H1 (cell line): Measurements from ENCODE around the gene BLOC1S4. TPM values are rescaled to one million over a fixed set of nuclear protein-coding genes. Genes with fewer than 3 reads are reported as not detected.

Source experiments
- CTCF ChIA-PET: fragments of 300-600 bp; sonication (Branson Sonifier 250); formaldehyde crosslinking; loops from one replicate; lab custom pipeline; 2021; ENCODE audit not compliant: partially characterized antibody; lab: Charles Lee
- POLR2A ChIA-PET: fragments of 300-600 bp; sonication (Branson Sonifier 250); formaldehyde crosslinking; loops from one replicate; lab custom pipeline; 2021; ENCODE audit warnings: inconsistent platforms; ENCODE audit not compliant: partially characterized antibody; lab: Charles Lee
- DNase-seq, 2 experiments: peaks; one replicate each; pipeline versions ENCODE4 v3.0.0 to v3.0.0-alpha.2; 2010 to 2022; ENCODE audit warnings: low spot score in 2 of 2, low read depth in 1 of 2, mixed read lengths in 1 of 2
- FAIRE-seq: peaks from 2 replicates; lab custom pipeline; 2011; peaks lifted over from hg19 to GRCh38; lab: Jason Lieb, UNC
- H2AFZ ChIP-seq: 2 replicates; pipeline ENCODE4 v1.8.1; 2012; ENCODE audit warnings: low read length, inconsistent platforms
- H2AK5ac ChIP-seq: 2 replicates; pipeline ENCODE4 v1.6.1; 2013; ENCODE audit warnings: low read depth, low read length
- H2BK120ac ChIP-seq: replicated peaks from 2 replicates; pipeline ENCODE3; 2013; ENCODE audit warnings: low read depth, low read length, inconsistent platforms
- H2BK12ac ChIP-seq: 2 replicates; pipeline ENCODE4 v1.6.1; 2013; ENCODE audit warnings: low read depth, low read length
- H2BK15ac ChIP-seq: 2 replicates; pipeline ENCODE4 v1.6.1; 2013; ENCODE audit warnings: low read length
- H2BK20ac ChIP-seq: 2 replicates; pipeline ENCODE4 v1.6.1; 2013; ENCODE audit warnings: low read length
- H2BK5ac ChIP-seq: 2 replicates; pipeline ENCODE4 v1.6.1; 2013; ENCODE audit warnings: low read depth, low read length
- H3K14ac ChIP-seq: 2 replicates; pipeline ENCODE4 v1.6.1; 2013; ENCODE audit warnings: inconsistent platforms; ENCODE audit not compliant: insufficient read length
- H3K18ac ChIP-seq: 2 replicates; pipeline ENCODE4 v1.6.1; 2013; ENCODE audit warnings: low read length; ENCODE audit errors: extremely low read depth
- H3K23ac ChIP-seq: 2 replicates; pipeline ENCODE4 v1.6.1; 2013; ENCODE audit warnings: inconsistent platforms; ENCODE audit not compliant: insufficient read length
- H3K23me2 ChIP-seq: 2 replicates; pipeline ENCODE4 v1.6.1; 2013; ENCODE audit warnings: low read depth, low read length
- H3K27ac ChIP-seq: 2 replicates; pipeline ENCODE4 v1.6.1; 2011; ENCODE audit warnings: low read depth, low read length, inconsistent platforms
- H3K27me3 ChIP-seq, 4 experiments: replicated peaks in 1 of 4; 1 replicate in 1 of 4; 2 replicates in 3 of 4; pipeline versions ENCODE4 v1.6.1 to v1.8.1; 2011 to 2013; ENCODE audit warnings: low read length in 3 of 4, mild to moderate bottlenecking in 3 of 4, inconsistent platforms in 2 of 4, mixed read lengths in 2 of 4, moderate library complexity in 1 of 4; ENCODE audit not compliant: control insufficient read depth in 3 of 4, insufficient read depth in 3 of 4; ENCODE audit errors: extremely low read depth in 1 of 4
- H3K36me3 ChIP-seq, 4 experiments: 2 replicates each; pipeline versions ENCODE4 v1.6.1 to v1.8.1; 2011 to 2013; ENCODE audit warnings: mild to moderate bottlenecking in 4 of 4, low read length in 3 of 4, moderate library complexity in 2 of 4, control low read depth in 1 of 4, inconsistent platforms in 1 of 4; ENCODE audit not compliant: insufficient read depth in 4 of 4, control insufficient read depth in 2 of 4
- H3K4ac ChIP-seq: replicated peaks from 2 replicates; pipeline ENCODE3; 2013; ENCODE audit warnings: low read length, low read depth, mixed read lengths, inconsistent platforms; ENCODE audit not compliant: insufficient read length
- H3K4me1 ChIP-seq, 4 experiments: replicated peaks in 1 of 4; 1 replicate in 1 of 4; 2 replicates in 3 of 4; pipeline versions ENCODE4 v1.6.1 to v1.8.1; 2011 to 2013; ENCODE audit warnings: low read length in 3 of 4, inconsistent platforms in 2 of 4, mixed read lengths in 1 of 4; ENCODE audit not compliant: insufficient read depth in 4 of 4, control insufficient read depth in 3 of 4
- H3K4me2 ChIP-seq, 2 experiments: 2 replicates each; pipeline versions ENCODE4 v1.6.1 to v1.8.1; 2011 to 2013; ENCODE audit warnings: low read depth in 2 of 2, low read length in 2 of 2, control low read depth in 1 of 2, inconsistent platforms in 1 of 2, mild to moderate bottlenecking in 1 of 2; ENCODE audit not compliant: insufficient read depth in 1 of 2
- H3K4me3 ChIP-seq, 4 experiments: fragments of 200-600, 300-600 bp in 1 of 4; sonication (generic), shearing (Covaris generic), sonication (Bioruptor Twin) in 1 of 4; 2 replicates each; pipeline versions ENCODE4 v1.5.1 to v1.8.1; 2011 to 2016; ENCODE audit warnings: low read length in 4 of 4, low read depth in 3 of 4, control low read depth in 2 of 4, inconsistent platforms in 2 of 4, mild to moderate bottlenecking in 2 of 4, mixed read lengths in 1 of 4, moderate library complexity in 1 of 4; ENCODE audit not compliant: insufficient read depth in 2 of 4; ENCODE audit errors: extremely low read depth in 1 of 4
- H3K56ac ChIP-seq: replicated peaks from 2 replicates; pipeline ENCODE3; 2013; ENCODE audit warnings: low read depth, mild to moderate bottlenecking, mixed read lengths, low read length, inconsistent platforms; ENCODE audit not compliant: insufficient read length
- H3K79me1 ChIP-seq: 2 replicates; pipeline ENCODE4 v1.6.1; 2013; ENCODE audit warnings: low read depth, low read length, control low read depth
- H3K79me2 ChIP-seq, 2 experiments: 2 replicates each; pipeline versions ENCODE4 v1.6.1 to v1.8.1; 2012 to 2013; ENCODE audit warnings: low read length in 2 of 2, mild to moderate bottlenecking in 2 of 2, inconsistent platforms in 1 of 2; ENCODE audit not compliant: insufficient read depth in 2 of 2, control insufficient read depth in 1 of 2
- H3K9ac ChIP-seq, 4 experiments: replicated peaks in 1 of 4; 1 replicate in 1 of 4; 2 replicates in 3 of 4; pipeline versions ENCODE4 v1.6.1 to v1.8.1; 2011 to 2013; ENCODE audit warnings: low read depth in 3 of 4, low read length in 3 of 4, control low read depth in 2 of 4, mild to moderate bottlenecking in 2 of 4, moderate library complexity in 2 of 4, inconsistent platforms in 1 of 4; ENCODE audit errors: extremely low read depth in 1 of 4
- H3K9me3 ChIP-seq, 2 experiments: 2 replicates each; pipeline versions ENCODE4 v1.6.1 to v1.8.1; 2012 to 2013; ENCODE audit warnings: mild to moderate bottlenecking in 2 of 2, moderate library complexity in 2 of 2, control low read depth in 1 of 2, inconsistent platforms in 1 of 2, low read depth in 1 of 2, low read length in 1 of 2, mixed read lengths in 1 of 2; ENCODE audit not compliant: insufficient read depth in 2 of 2
- H4K20me1 ChIP-seq, 2 experiments: replicated peaks in 1 of 2; 2 replicates each; pipeline versions ENCODE3 to v1.8.1; 2011 to 2013; ENCODE audit warnings: inconsistent platforms in 2 of 2, low read length in 2 of 2, mild to moderate bottlenecking in 1 of 2; ENCODE audit not compliant: insufficient read depth in 2 of 2, control insufficient read depth in 1 of 2
- H4K5ac ChIP-seq: 2 replicates; pipeline ENCODE4 v1.6.1; 2013; ENCODE audit warnings: low read length, low read depth, mixed read lengths, inconsistent platforms; ENCODE audit not compliant: insufficient read length
- H4K8ac ChIP-seq: 2 replicates; pipeline ENCODE4 v1.8.0; 2013; ENCODE audit warnings: mild to moderate bottlenecking, moderate library complexity, low read length, inconsistent platforms; ENCODE audit not compliant: insufficient read depth; ENCODE audit errors: extremely low read depth
- H4K91ac ChIP-seq: replicated peaks from 2 replicates; pipeline ENCODE3; 2013; ENCODE audit warnings: low read length, mixed read lengths, inconsistent platforms; ENCODE audit not compliant: insufficient read length
- BCL11A ChIP-seq, 2 experiments: IDR thresholded peaks; one replicate each; pipeline ENCODE4 v1.6.1; 2011; ENCODE audit warnings: low read depth in 2 of 2, low read length in 2 of 2, mild to moderate bottlenecking in 2 of 2
- CHD2 ChIP-seq: IDR thresholded peaks from 2 replicates; pipeline ENCODE4 v1.6.1; 2012; ENCODE audit warnings: low read length, improper control_type of control experiment
- GTF2F1 ChIP-seq: IDR thresholded peaks from 2 replicates; pipeline ENCODE4 v1.6.1; 2012; ENCODE audit warnings: low read depth, low read length, improper control_type of control experiment, borderline replicate concordance
- PHF8 ChIP-seq: fragments of 200-600 bp; sonication (generic); conservative IDR thresholded peaks from 2 replicates; pipeline ENCODE4 v1.7.1; 2012; ENCODE audit warnings: low read depth, mild to moderate bottlenecking, inconsistent platforms, low read length, moderate library complexity
- RXRA ChIP-seq: IDR thresholded peaks from 2 replicates; pipeline ENCODE4 v1.6.1; 2011; ENCODE audit warnings: low read depth, mild to moderate bottlenecking, low read length, moderate library complexity; ENCODE audit not compliant: insufficient read depth
- SP1 ChIP-seq: IDR thresholded peaks from 2 replicates; pipeline ENCODE4 v1.6.1; 2011; ENCODE audit warnings: low read depth, low read length
- SP4 ChIP-seq: IDR thresholded peaks from 2 replicates; pipeline ENCODE4 v1.6.1; 2012; ENCODE audit warnings: low read length, inconsistent platforms
- WGBS, 2 experiments: shearing (Covaris generic) in 1 of 2; methylation state at CpG; one replicate each; pipeline versions ENCODE4 v1.1.6 to v1.1.7; 2013 to 2015; ENCODE audit warnings: low lambda C conversion rate in 2 of 2, mixed read lengths in 2 of 2, inconsistent platforms in 1 of 2, low coverage in 1 of 2, missing lambda C conversion rate in 1 of 2; ENCODE audit not compliant: insufficient replicate concordance in 2 of 2, insufficient coverage in 1 of 2, insufficient read length in 1 of 2; ENCODE audit errors: extremely low coverage in 1 of 2, missing lambda C conversion rate in 1 of 2; 5-methylcytosine and 5-hydroxymethylcytosine counted together
- polyA plus RNA-seq, 7 experiments: library from polyadenylated mRNA; depleted of rRNA in 3 of 7; stranded (reverse) in 5 of 7; unstranded in 2 of 7; fragments of >200 nt in 5 of 7; fragments of 200-250 nt in 2 of 7; gene quantifications; 1 replicate in 5 of 7; 2 replicates in 1 of 7; 4 replicates in 1 of 7; pipeline versions ENCODE4 v1.2.1 to v1.2.3, GENCODE V29; 2011 to 2013; ENCODE audit warnings: missing spikeins in 2 of 7, mixed read lengths in 2 of 7
- total RNA-seq: library from RNA; stranded (reverse); fragmentation: NEBNext Ultra II Directional; extraction: Animal tissue kit (Norgen Biotek cat#: 25700); gene quantifications from 2 replicates; pipeline ENCODE4 v1.2.1, GENCODE V29; 2021
- TF ChIP-seq, protein P1 (sequence below), 3 experiments: IDR thresholded peaks; 1 replicate in 2 of 3; 2 replicates in 1 of 3; pipeline versions ENCODE4 v1.5.1 to v1.6.1; 2011; ENCODE audit warnings: low read length in 3 of 3, mild to moderate bottlenecking in 3 of 3, inconsistent platforms in 2 of 3, low read depth in 1 of 3, moderate library complexity in 1 of 3; ENCODE audit not compliant: insufficient read depth in 1 of 3; ENCODE audit errors: control extremely low read depth in 1 of 3

BLOC1S4 gene
- total and polyA plus RNA-seq, 2 of the 8 experiments (the other 6 are each of a cell fraction or from before 2014, with no cell fraction given): 19.1 to 27.8 TPM

- H3K27ac ChIP-seq: 0 out of 2 replicates have a peak overlapping the region, but pooled peaks have one; percentile 10
- H3K23me2 ChIP-seq: no peaks in the 10 kb centered on the region; the same call in 1 of the 2 replicates
- H3K79me2 ChIP-seq: no peaks in the 10 kb centered on the region
- POLR2A ChIA-PET: interaction anchor here (1.2 to 1.5 kb wide), 5 partner anchors 8 to 21 kb away, joined by 3 to 9 read pairs (median 4); partner anchors contain the start of gene MRFAP1L1
- peak overlapping the region; percentile 61; the same call in 1 of the 2 replicates for H2BK15ac ChIP-seq
- no peak for FAIRE-seq
- peak overlapping the region; percentile 98; the same call in 1 of the 2 replicates for H2BK12ac ChIP-seq
- peak overlapping the region; percentile 71 for H3K18ac ChIP-seq
- WGBS, 2 experiments: 83% methylated on average over 24 of the region's 24 CpGs; no CpG with 5 or more reads in 1 of the 2 experiments
- no peak overlapping the region for H3K4ac ChIP-seq
- H3K4me1 ChIP-seq: peaks cover 0 to 20% (median 16%) of the 10 kb centered on the region in 4 experiments; a peak in 6 of 7 replicates
- H3K27me3 ChIP-seq: 0 out of 7 replicates have a peak, but pooled peaks cover 0 to 2% (median 0%) of the 10 kb centered on the region in 4 experiments
- no peak overlapping the region for H3K56ac ChIP-seq
- no peak overlapping the region for H3K4me3 ChIP-seq
- H3K79me1 ChIP-seq: peaks cover 4% of the 10 kb centered on the region
- H4K20me1 ChIP-seq: no peaks in the 10 kb centered on the region
- H4K5ac ChIP-seq: no peak overlapping the region
- no peak overlapping the region for H3K23ac ChIP-seq
- peak overlapping the region; percentile 11 for H4K91ac ChIP-seq
- H4K8ac ChIP-seq: no peak overlapping the region
- CTCF ChIA-PET: interaction anchor here (0.9 to 6.6 kb wide), 10 partner anchors 8 to 395 kb away, joined by 3 to 59 read pairs (median 5); a partner anchor contains a TSS
- no peak overlapping the region for H2BK120ac ChIP-seq
- H3K36me3 ChIP-seq: no peaks in the 10 kb centered on the region
- peak overlapping the region; percentile 93 for H2BK5ac ChIP-seq
- H3K9me3 ChIP-seq: peaks cover 0 to 4% of the 10 kb centered on the region in 2 experiments; a peak in 2 of 4 replicates
- H2AK5ac ChIP-seq: peak overlapping the region; percentile 65; the same call in 1 of the 2 replicates
- 0 out of 2 replicates have a peak overlapping the region, but pooled peaks have one; percentile 60 for H2AFZ ChIP-seq
- DNase-seq: no peak
- no peak overlapping the region for H3K4me2 ChIP-seq
- no peak overlapping the region for H3K14ac ChIP-seq
- H3K9ac ChIP-seq: no peak overlapping the region
- peak overlapping the region; percentile 48; the same call in 1 of the 2 replicates for H2BK20ac ChIP-seq
- TF ChIP-seq BCL11A (IDR thresholded peaks at IDR 0.05; ENCODE audit: low read depth in 2 of 2, low read length in 2 of 2): no peak
- TF ChIP-seq GTF2F1: no peak
- no peak for TF ChIP-seq PHF8
- no peak for TF ChIP-seq SP1
- no peak for TF ChIP-seq CHD2
- no peak for TF ChIP-seq SP4
- TF ChIP-seq, protein P1, sequence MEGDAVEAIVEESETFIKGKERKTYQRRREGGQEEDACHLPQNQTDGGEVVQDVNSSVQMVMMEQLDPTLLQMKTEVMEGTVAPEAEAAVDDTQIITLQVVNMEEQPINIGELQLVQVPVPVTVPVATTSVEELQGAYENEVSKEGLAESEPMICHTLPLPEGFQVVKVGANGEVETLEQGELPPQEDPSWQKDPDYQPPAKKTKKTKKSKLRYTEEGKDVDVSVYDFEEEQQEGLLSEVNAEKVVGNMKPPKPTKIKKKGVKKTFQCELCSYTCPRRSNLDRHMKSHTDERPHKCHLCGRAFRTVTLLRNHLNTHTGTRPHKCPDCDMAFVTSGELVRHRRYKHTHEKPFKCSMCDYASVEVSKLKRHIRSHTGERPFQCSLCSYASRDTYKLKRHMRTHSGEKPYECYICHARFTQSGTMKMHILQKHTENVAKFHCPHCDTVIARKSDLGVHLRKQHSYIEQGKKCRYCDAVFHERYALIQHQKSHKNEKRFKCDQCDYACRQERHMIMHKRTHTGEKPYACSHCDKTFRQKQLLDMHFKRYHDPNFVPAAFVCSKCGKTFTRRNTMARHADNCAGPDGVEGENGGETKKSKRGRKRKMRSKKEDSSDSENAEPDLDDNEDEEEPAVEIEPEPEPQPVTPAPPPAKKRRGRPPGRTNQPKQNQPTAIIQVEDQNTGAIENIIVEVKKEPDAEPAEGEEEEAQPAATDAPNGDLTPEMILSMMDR (IDR thresholded peaks at IDR 0.05; ENCODE audit: control extremely low read depth in 1 of 3, insufficient read depth in 1 of 3, low read depth in 1 of 3, low read length in 3 of 3): peak in 2 of 3 experiments; percentile 42 to 51; a peak in 2 of 4 replicates
- TF ChIP-seq RXRA: no peak
Measured at GRCh38 chr4:6687947-6688878, 27.8 kb upstream of the BLOC1S4 start.
